Liver (tissue), 9 donors: ENCODE measurements around the gene DCAF11. TPM values are rescaled to one million over a fixed set of nuclear protein-coding genes. Genes with fewer than 3 reads are reported as not detected.
A peak's percentile ranks its signal among the peaks of the same experiment; 100 is the strongest.

ENCODE experiments used
- DNase-seq: peaks from one replicate; pipeline ENCODE4 v3.0.0-alpha.2; 2017; ENCODE audit warnings: low spot score
- H3K27ac ChIP-seq, 2 donors: one replicate each; pipeline ENCODE4 v1.7.0; 2013; ENCODE audit warnings: inconsistent platforms in 2 of 2, low read length in 2 of 2, control low read depth in 1 of 2, low read depth in 1 of 2, mild to moderate bottlenecking in 1 of 2
- H3K27me3 ChIP-seq, 4 donors: one replicate each; pipeline versions ENCODE4 v1.6.1 to v1.7.0; 2013; ENCODE audit warnings: low read length in 3 of 4, inconsistent platforms in 1 of 4, mild to moderate bottlenecking in 1 of 4, moderate library complexity in 1 of 4; ENCODE audit not compliant: control insufficient read depth in 4 of 4, insufficient read depth in 4 of 4
- H3K36me3 ChIP-seq, 4 donors: one replicate each; pipeline versions ENCODE4 v1.6.1 to v1.7.0; 2013; ENCODE audit warnings: low read length in 3 of 4, mild to moderate bottlenecking in 3 of 4, low read depth in 1 of 4, moderate library complexity in 1 of 4; ENCODE audit not compliant: control insufficient read depth in 4 of 4, insufficient read depth in 3 of 4
- H3K4me1 ChIP-seq, 4 donors: one replicate each; pipeline versions ENCODE4 v1.6.1 to v1.7.0; 2013; ENCODE audit warnings: low read length in 3 of 4, mild to moderate bottlenecking in 3 of 4, moderate library complexity in 1 of 4; ENCODE audit not compliant: control insufficient read depth in 4 of 4, insufficient read depth in 4 of 4
- H3K4me3 ChIP-seq, 3 donors: one replicate each; pipeline versions ENCODE4 v1.6.1 to v1.7.0; 2013; ENCODE audit warnings: low read length in 3 of 3, control low read depth in 1 of 3, low read depth in 1 of 3, mild to moderate bottlenecking in 1 of 3
- H3K9ac ChIP-seq, 2 donors: one replicate each; pipeline ENCODE4 v1.7.0; 2013; ENCODE audit warnings: low read length in 2 of 2, mild to moderate bottlenecking in 2 of 2, moderate library complexity in 2 of 2, control low read depth in 1 of 2, low read depth in 1 of 2
- H3K9me3 ChIP-seq, 4 donors: one replicate each; pipeline versions ENCODE4 v1.6.1 to v1.7.0; 2013; ENCODE audit warnings: low read length in 3 of 4; ENCODE audit not compliant: control insufficient read depth in 4 of 4
- ATF3 ChIP-seq: IDR thresholded peaks from 2 replicates; pipeline ENCODE4 v1.6.1; 2016; ENCODE audit warnings: antibody characterized with exemption
- FOXA1 ChIP-seq: IDR thresholded peaks from 2 replicates; pipeline ENCODE4 v1.6.1; 2016; ENCODE audit warnings: antibody characterized with exemption
- FOXA2 ChIP-seq: IDR thresholded peaks from 2 replicates; pipeline ENCODE4 v1.6.1; 2016; ENCODE audit warnings: antibody characterized with exemption
- GABPA ChIP-seq, 2 donors: IDR thresholded peaks in 1 of 2; conservative IDR thresholded peaks in 1 of 2; 2 replicates each; pipeline ENCODE4 v1.6.1; 2016; ENCODE audit warnings: antibody characterized with exemption in 2 of 2, mild to moderate bottlenecking in 1 of 2, moderate library complexity in 1 of 2
- HNF4A ChIP-seq, 2 donors: conservative IDR thresholded peaks; 2 replicates each; pipeline ENCODE4 v1.6.1; 2016; ENCODE audit warnings: antibody characterized with exemption in 2 of 2, mild to moderate bottlenecking in 2 of 2
- HNF4G ChIP-seq: IDR thresholded peaks from 2 replicates; pipeline ENCODE4 v1.6.1; 2016; ENCODE audit warnings: antibody characterized with exemption
- JUND ChIP-seq, 2 donors: IDR thresholded peaks; 2 replicates each; pipeline ENCODE4 v1.6.1; 2016; ENCODE audit warnings: antibody characterized with exemption in 2 of 2
- MAX ChIP-seq: IDR thresholded peaks from 2 replicates; pipeline ENCODE4 v1.6.1; 2016; ENCODE audit warnings: antibody characterized with exemption
- NR2F2 ChIP-seq: IDR thresholded peaks from 2 replicates; pipeline ENCODE4 v1.6.1; 2016; ENCODE audit warnings: antibody characterized with exemption
- RAD21 ChIP-seq, 2 donors: IDR thresholded peaks; 2 replicates each; pipeline ENCODE4 v1.6.1; 2016; ENCODE audit warnings: antibody characterized with exemption in 2 of 2, mild to moderate bottlenecking in 2 of 2
- RXRA ChIP-seq, 2 donors: IDR thresholded peaks; 2 replicates each; pipeline ENCODE4 v1.6.1; 2017 to 2018; ENCODE audit warnings: antibody characterized with exemption in 2 of 2, mild to moderate bottlenecking in 1 of 2
- SP1 ChIP-seq: IDR thresholded peaks from 2 replicates; pipeline ENCODE4 v1.6.1; 2018; ENCODE audit warnings: antibody characterized with exemption, mild to moderate bottlenecking
- TAF1 ChIP-seq: conservative IDR thresholded peaks from 2 replicates; pipeline ENCODE4 v1.6.1; 2016; ENCODE audit warnings: antibody characterized with exemption, mild to moderate bottlenecking
- YY1 ChIP-seq: IDR thresholded peaks from 2 replicates; pipeline ENCODE4 v1.6.1; 2016; ENCODE audit warnings: antibody characterized with exemption, mild to moderate bottlenecking
- ZBTB33 ChIP-seq: IDR thresholded peaks from 2 replicates; pipeline ENCODE4 v1.6.1; 2016; ENCODE audit warnings: antibody characterized with exemption
- WGBS: extraction: QIAGEN DNeasy Blood & Tissue Kit; methylation state at CpG from one replicate; pipeline ENCODE4 v1.1.7; 2013; 5-methylcytosine and 5-hydroxymethylcytosine counted together
- polyA plus RNA-seq, 2 donors: library from polyadenylated mRNA; stranded (reverse) in 1 of 2; unstranded in 1 of 2; fragments of 200-250 nt in 1 of 2; fragments of >200 nt in 1 of 2; fragmentation: Nextera tagmentation in 1 of 2; extraction: Ambion mirVana in 1 of 2; gene quantifications; one replicate each; pipeline versions ENCODE4 v1.2.1 to v1.2.3, GENCODE V29; 2013 to 2015
- total RNA-seq, 2 donors: library from RNA; depleted of rRNA; stranded (reverse); fragments of >200 nt; gene quantifications; one replicate each; pipeline ENCODE4 v1.2.3, GENCODE V29; 2014
- donor health status: healthy.
- donor health status: healthy.
- donor health status: healthy.
- donor health status: healthy.
- donor health status: healthy.

The DCAF11 gene
- total and polyA plus RNA-seq, 4 donors = 30.1 to 312 (median 167) TPM

GRCh38 chr14:24082411-24083080 is 32.0 kb upstream of the DCAF11 start:
- Histone ChIP-seq H3K4me1 (peaks cover 2 to 24% (median 20%) of the 10 kb centered on the region in 4 donors), H3K9ac (no peak overlapping the region), H3K36me3 (no peaks in the 10 kb centered on the region), H3K4me3 (no peak overlapping the region), H3K9me3 (no peaks in the 10 kb centered on the region), H3K27ac (no peak overlapping the region), H3K27me3 (no peaks in the 10 kb centered on the region)
- WGBS = 92% methylated on average over 5 of the region's 5 CpGs
- no peak for TF ChIP-seq HNF4A (conservative IDR thresholded peaks at IDR 0.05)
- no peak for TF ChIP-seq HNF4G
- no peak for TF ChIP-seq JUND (IDR thresholded peaks at IDR 0.05)
- DNase-seq = no peak

GRCh38 chr14:24083462-24083861 is 31.1 kb upstream of the DCAF11 start:
- H3K4me1 ChIP-seq = peaks cover 2 to 24% (median 20%) of the 10 kb centered on the region in 4 donors
- no peak for DNase-seq
- no peaks in the 10 kb centered on the region for H3K36me3 ChIP-seq
- WGBS = 55% methylated on average over 3 of the region's 3 CpGs
- H3K9ac ChIP-seq = no peak overlapping the region
- no peak overlapping the region for H3K4me3 ChIP-seq
- TF ChIP-seq ZBTB33 = no peak
- no peak for TF ChIP-seq GABPA (IDR thresholded peaks at IDR 0.05 in 1 of 2, conservative IDR thresholded peaks at IDR 0.05 in 1 of 2)
- no peak for TF ChIP-seq RAD21 (IDR thresholded peaks at IDR 0.05)
- peak; percentile 15 for TF ChIP-seq SP1
- peak; percentile 49 for TF ChIP-seq HNF4G
- peak in 1 of 2 donors; percentile 42 for TF ChIP-seq RXRA (IDR thresholded peaks at IDR 0.05)
- peak; percentile 57 for TF ChIP-seq NR2F2
- no peak for TF ChIP-seq TAF1
- TF ChIP-seq FOXA2 = no peak
- TF ChIP-seq HNF4A (conservative IDR thresholded peaks at IDR 0.05) = peak; percentile 81 to 91
- TF ChIP-seq YY1 = no peak
- TF ChIP-seq JUND (IDR thresholded peaks at IDR 0.05) = no peak
- TF ChIP-seq ATF3 = no peak
- no peak for TF ChIP-seq FOXA1
- TF ChIP-seq MAX = no peak
- no peak overlapping the region for H3K27ac ChIP-seq
- H3K27me3 ChIP-seq = no peaks in the 10 kb centered on the region
- H3K9me3 ChIP-seq = no peaks in the 10 kb centered on the region

GRCh38 chr14:24084440-24084839 is 30.1 kb upstream of the DCAF11 start:
- Histone ChIP-seq H3K27ac (no peak overlapping the region), H3K4me3 (no peak overlapping the region), H3K36me3 (no peaks in the 10 kb centered on the region), H3K4me1 (peaks cover 2 to 24% (median 20%) of the 10 kb centered on the region in 4 donors), H3K27me3 (no peaks in the 10 kb centered on the region), H3K9ac (no peak overlapping the region), H3K9me3 (no peaks in the 10 kb centered on the region)
- WGBS = 95% methylated on average over 2 of the region's 2 CpGs
- TF ChIP-seq YY1 = no peak
- TF ChIP-seq HNF4A (conservative IDR thresholded peaks at IDR 0.05) = no peak
- TF ChIP-seq RXRA (IDR thresholded peaks at IDR 0.05) = no peak
- TF ChIP-seq HNF4G = no peak
- no peak for DNase-seq
